Hepatic stellate cell (primary cell): ENCODE measurements around the gene AGPAT3.

Experiments
- DNase-seq: peaks from one replicate; pipeline ENCODE4 v3.0.0; 2011; ENCODE audit warnings: low spot score

AGPAT3 gene

GRCh38 chr21:43937891-43938309 is 72.9 kb downstream of the AGPAT3 start:
- no peak for DNase-seq

GRCh38 chr21:43938751-43939442 is 73.9 kb downstream of the AGPAT3 start:
- peak; percentile 27 for DNase-seq

GRCh38 chr21:43939443-43940328 is 74.7 kb downstream of the AGPAT3 start:
- no peak for DNase-seq

GRCh38 chr21:43940329-43941050 is 75.5 kb downstream of the AGPAT3 start:
- no peak for DNase-seq

- no peak for DNase-seq
Measured at GRCh38 chr21:43942201-43942600, 77.2 kb downstream of the AGPAT3 start.

- DNase-seq = no peak
Measured at GRCh38 chr21:43942621-43943020, 77.6 kb downstream of the AGPAT3 start.

- DNase-seq = no peak
Measured at GRCh38 chr21:43943512-43944077, 78.6 kb downstream of the AGPAT3 start.

GRCh38 chr21:43944078-43944633 is 79.1 kb downstream of the AGPAT3 start:
- DNase-seq = no peak

GRCh38 chr21:43944757-43945156 is 79.7 kb downstream of the AGPAT3 start:
- DNase-seq = no peak

- no peak for DNase-seq
Measured at GRCh38 chr21:43948740-43949498, 83.9 kb downstream of the AGPAT3 start.

- no peak for DNase-seq
Measured at GRCh38 chr21:43949499-43950208, 84.6 kb downstream of the AGPAT3 start.

- DNase-seq = no peak
Measured at GRCh38 chr21:43950481-43950880, 85.5 kb downstream of the AGPAT3 start.

- DNase-seq = no peak
Measured at GRCh38 chr21:43950936-43951335, 85.9 kb downstream of the AGPAT3 start.

- no peak for DNase-seq
Measured at GRCh38 chr21:43951911-43952703, 87.1 kb downstream of the AGPAT3 start.

GRCh38 chr21:43953021-43953420 is 88.0 kb downstream of the AGPAT3 start:
- no peak for DNase-seq

GRCh38 chr21:43954042-43954441 is 89.0 kb downstream of the AGPAT3 start:
- no peak for DNase-seq

- DNase-seq = no peak
Measured at GRCh38 chr21:43954896-43955295, 89.9 kb downstream of the AGPAT3 start.

GRCh38 chr21:43956019-43956669 is 91.1 kb downstream of the AGPAT3 start:
- DNase-seq = no peak

GRCh38 chr21:43956670-43957035 is 91.6 kb downstream of the AGPAT3 start:
- no peak for DNase-seq
